Left lung (tissue), 10 donors: Measurements from ENCODE around the gene ADGRL2. TPM values are rescaled to one million over a fixed set of nuclear protein-coding genes. Genes with fewer than 3 reads are reported as not detected.

ENCODE experiments used
- ATAC-seq: fragments of 200-7000 bp; cut with Tn5 transposase; one replicate; pipeline ENCODE4 v1.9.1; 2020; ENCODE audit warnings: moderate library complexity
- DNase-seq, 4 donors: peaks; one replicate each; pipeline ENCODE4 v3.0.0-alpha.2; 2013 to 2020
- H3K27ac ChIP-seq, 2 donors: fragments of 200-600 bp; sonication (generic) in 1 of 2; one replicate each; pipeline versions ENCODE4 v1.5.0 to v1.8.0; 2020 to 2021
- H3K27me3 ChIP-seq, 2 donors: fragments of 200-600 bp; sonication (generic) in 1 of 2; one replicate each; pipeline versions ENCODE4 v1.5.0 to v1.8.0; 2020 to 2021
- H3K36me3 ChIP-seq, 2 donors: fragments of 200-600 bp; sonication (generic) in 1 of 2; one replicate each; pipeline versions ENCODE4 v1.5.0 to v1.8.0; 2020 to 2021
- H3K4me1 ChIP-seq, 2 donors: fragments of 200-600 bp; one replicate each; pipeline ENCODE4 v1.8.0; 2021
- H3K4me3 ChIP-seq, 2 donors: fragments of 200-600 bp; sonication (generic) in 1 of 2; one replicate each; pipeline versions ENCODE4 v1.5.0 to v1.8.0; 2020 to 2021; ENCODE audit warnings: mild to moderate bottlenecking in 1 of 2
- H3K9me3 ChIP-seq, 2 donors: fragments of 200-600 bp; sonication (generic) in 1 of 2; one replicate each; pipeline versions ENCODE4 v1.5.0 to v1.8.0; 2020 to 2021
- CTCF ChIP-seq, 2 donors: fragments of 200-600 bp; sonication (generic) in 1 of 2; IDR thresholded peaks; one replicate each; pipeline versions ENCODE4 v1.5.0 to v1.8.0; 2021; ENCODE audit warnings: antibody characterized with exemption in 2 of 2
- intact Hi-C, 2 donors: fragments of 100-400 bp; cut with DNase I; formaldehyde crosslinking; loops; one replicate each; pipeline versions ENCODE4 v1.11.2 to v1.14.2; 2022
- polyA plus RNA-seq, 6 donors: library from polyadenylated mRNA; unstranded; fragments of 120-200 nt; gene quantifications; one replicate each; pipeline ENCODE4 v1.2.1, GENCODE V29; 2013; ENCODE audit not compliant: insufficient read length in 6 of 6
- total RNA-seq, 2 donors: library from RNA; stranded (reverse); fragmentation: NEBNext Ultra II Directional; extraction: Animal tissue kit (Norgen Biotek cat#: 25700); gene quantifications; one replicate each; pipeline ENCODE4 v1.2.1, GENCODE V29; 2021
- donor health status: DM: no; HTN: yes; CAD: no.
- donor health status: DM: no; HTN: no; CAD: no.

The ADGRL2 gene
- total and polyA plus RNA-seq, 8 donors: 78.8 to 295 (median 250) TPM

GRCh38 chr1:81757398-81758020, 43.2 kb upstream of the ADGRL2 start:
- Histone ChIP-seq H3K4me3 (no peak overlapping the region), H3K9me3 (no peaks in the 10 kb centered on the region), H3K27ac (no peak overlapping the region), H3K27me3 (no peaks in the 10 kb centered on the region), H3K36me3 (no peaks in the 10 kb centered on the region), H3K4me1 (no peaks in the 10 kb centered on the region)
- TF ChIP-seq CTCF (IDR thresholded peaks at IDR 0.05): no peak
- DNase-seq: no peak
- ATAC-seq: peak; percentile 34
- intact Hi-C loops: no loop called here

DNA sequence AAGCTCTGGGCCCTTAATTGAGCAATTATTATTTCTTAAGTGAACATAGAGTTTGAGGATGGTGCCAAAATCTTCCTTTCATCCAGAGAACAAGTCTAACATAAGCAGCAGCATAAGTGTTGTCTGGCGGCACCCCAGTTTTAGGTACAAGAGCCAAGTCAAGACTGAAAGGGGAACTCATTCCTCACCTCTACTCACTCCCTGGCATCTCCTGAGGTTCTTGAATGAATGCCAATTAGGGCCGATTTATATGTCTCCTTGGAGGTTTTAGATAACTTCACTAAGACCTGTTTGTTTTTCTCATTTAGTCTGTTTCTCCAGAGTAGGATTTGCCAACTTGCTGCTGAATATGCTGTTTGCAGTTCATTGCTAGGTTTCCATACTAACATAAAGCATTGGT, 42.6 kb upstream of the ADGRL2 start:
- no peaks in the 10 kb centered on the region for H3K27me3 ChIP-seq
- no peaks in the 10 kb centered on the region for H3K4me1 ChIP-seq
- intact Hi-C loops: no loop called here
- H3K9me3 ChIP-seq: no peaks in the 10 kb centered on the region
- ATAC-seq (peak; percentile 38), DNase-seq (no peak)
- no peak for TF ChIP-seq CTCF (IDR thresholded peaks at IDR 0.05)
- no peak overlapping the region for H3K27ac ChIP-seq
- H3K36me3 ChIP-seq: no peaks in the 10 kb centered on the region
- H3K4me3 ChIP-seq: no peak overlapping the region

DNA sequence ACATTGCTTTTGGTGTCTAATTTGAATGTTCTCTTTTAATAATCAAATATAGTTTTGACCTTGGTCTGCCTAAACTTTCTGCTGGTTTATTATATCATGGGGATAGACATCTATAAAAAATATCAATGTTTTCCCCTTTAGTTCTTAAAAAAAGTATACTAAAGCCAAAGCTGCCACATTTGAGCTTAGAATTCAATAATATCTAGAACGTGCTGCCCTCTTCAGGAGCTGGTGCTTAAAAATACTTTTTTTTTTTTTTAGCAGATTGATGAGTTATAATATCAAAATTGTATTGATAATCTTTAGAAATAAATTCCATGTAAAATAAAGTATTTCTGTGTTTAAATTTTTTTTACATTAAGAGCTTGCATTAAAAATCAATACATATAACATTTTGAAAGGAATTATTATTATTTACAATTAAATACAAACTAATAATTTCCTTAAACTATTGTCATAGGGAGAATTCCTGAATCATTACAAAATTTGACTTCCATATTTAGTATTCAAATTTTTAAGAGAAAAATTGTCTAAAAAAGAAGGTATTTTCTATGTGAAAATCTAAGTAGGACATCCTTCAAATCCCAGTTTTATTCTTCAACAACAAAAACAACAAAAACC, 40.1 kb upstream of the ADGRL2 start:
- DNase-seq: peak in 1 of 4 donors; percentile 44
- H3K9me3 ChIP-seq: no peaks in the 10 kb centered on the region
- no peaks in the 10 kb centered on the region for H3K27me3 ChIP-seq
- H3K4me1 ChIP-seq: no peaks in the 10 kb centered on the region
- ATAC-seq: peak; percentile 30
- no peak overlapping the region for H3K4me3 ChIP-seq
- no peaks in the 10 kb centered on the region for H3K36me3 ChIP-seq
- TF ChIP-seq CTCF (IDR thresholded peaks at IDR 0.05): peak in 1 of 2 donors; percentile 36
- no peak overlapping the region for H3K27ac ChIP-seq
- intact Hi-C loops: no loop called here

GRCh38 chr1:81775510-81775909, 25.2 kb upstream of the ADGRL2 start:
- no peak for TF ChIP-seq CTCF (IDR thresholded peaks at IDR 0.05)
- no peak overlapping the region for H3K4me3 ChIP-seq
- no peak overlapping the region for H3K27ac ChIP-seq
- H3K36me3 ChIP-seq: no peaks in the 10 kb centered on the region
- H3K9me3 ChIP-seq: no peaks in the 10 kb centered on the region
- no peaks in the 10 kb centered on the region for H3K27me3 ChIP-seq
- intact Hi-C loops: no loop called here
- ATAC-seq: no peak
- no peaks in the 10 kb centered on the region for H3K4me1 ChIP-seq
- no peak for DNase-seq

DNA sequence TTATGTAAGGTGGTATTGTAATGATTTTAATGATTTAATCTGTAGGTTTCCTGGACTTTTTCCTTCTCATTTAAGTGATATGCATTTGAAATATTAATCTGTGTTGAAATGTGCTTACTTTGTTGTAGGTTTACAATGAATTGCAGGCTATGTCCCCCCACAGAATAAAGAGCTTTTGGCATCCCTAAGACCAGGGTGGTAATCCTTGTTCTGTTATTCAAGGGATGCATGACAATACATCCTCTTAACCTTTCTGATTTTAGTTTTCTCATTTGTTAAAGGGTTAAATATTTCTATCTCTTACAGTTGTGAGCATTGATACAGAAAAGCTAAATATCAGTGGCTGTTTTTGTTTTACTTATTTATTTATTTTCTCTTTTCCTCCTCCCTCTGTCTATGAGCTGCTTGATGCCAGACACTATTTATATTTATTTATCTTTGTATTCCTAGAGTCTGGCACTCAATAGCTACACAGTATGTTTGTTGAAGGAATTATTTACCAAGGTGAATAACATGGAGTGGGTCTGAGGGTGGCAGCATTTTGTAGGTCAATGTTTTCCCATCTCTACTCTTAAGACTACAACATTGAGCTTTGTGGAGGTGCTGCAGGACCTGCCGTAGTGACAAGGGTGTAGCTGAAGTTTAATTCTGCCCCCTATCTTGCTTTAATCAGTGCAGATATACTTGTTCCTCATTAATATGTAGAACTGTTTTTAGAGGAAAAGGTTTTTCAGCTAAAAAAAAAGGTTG, 19.9 kb upstream of the ADGRL2 start:
- intact Hi-C loops: no loop called here
- no peak for TF ChIP-seq CTCF (IDR thresholded peaks at IDR 0.05)
- Histone ChIP-seq H3K4me3 (no peak overlapping the region), H3K4me1 (no peaks in the 10 kb centered on the region), H3K9me3 (no peaks in the 10 kb centered on the region), H3K36me3 (no peaks in the 10 kb centered on the region), H3K27ac (no peak overlapping the region), H3K27me3 (no peaks in the 10 kb centered on the region)
- ATAC-seq (no peak), DNase-seq (no peak)
